ENCODE data around the gene HMGCS1.

The HMGCS1 gene

GRCh38 chr5:43256261-43256966, 56.8 kb downstream of the HMGCS1 start:
- Histone ChIP-seq H3K36me3 (ENCODE audit: control insufficient read depth, insufficient read depth, low read length) (no peaks in the 10 kb centered on the region), H3K9ac (ENCODE audit: low read length) (no peak overlapping the region), H3K4me1 (ENCODE audit: control insufficient read depth, insufficient read depth, low read length) (no peaks in the 10 kb centered on the region), H3K27ac (ENCODE audit: low read depth, low read length) (no peak overlapping the region), H3K27me3 (ENCODE audit: control insufficient read depth, insufficient read depth, low read length) (no peaks in the 10 kb centered on the region), H3K4me3 (ENCODE audit: low read length) (no peak overlapping the region)

DNA sequence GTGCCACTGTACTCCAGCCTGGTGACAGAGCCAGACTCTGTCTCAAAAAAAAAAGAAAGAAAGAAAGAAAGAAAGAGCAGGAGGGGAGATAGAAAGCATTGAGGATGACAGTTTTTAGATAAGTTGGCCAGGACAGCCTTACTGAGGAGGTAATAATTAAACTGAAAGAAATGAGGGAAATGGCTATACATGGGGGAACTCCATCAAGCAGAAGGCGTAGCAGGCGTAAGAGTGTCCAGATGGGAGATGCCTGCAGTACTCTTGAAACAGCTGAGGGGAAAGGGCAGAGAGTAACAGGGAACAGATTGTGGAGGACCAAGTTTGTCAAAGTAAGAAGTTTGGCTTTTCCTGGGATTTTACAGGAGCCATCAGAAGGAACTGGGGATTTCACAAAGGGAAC, 57.5 kb downstream of the HMGCS1 start:
- Histone ChIP-seq H3K27ac (ENCODE audit: low read depth, low read length) (no peak overlapping the region), H3K27me3 (ENCODE audit: control insufficient read depth, insufficient read depth, low read length) (no peaks in the 10 kb centered on the region), H3K9ac (ENCODE audit: low read length) (no peak overlapping the region), H3K4me3 (ENCODE audit: low read length) (no peak overlapping the region), H3K4me1 (ENCODE audit: control insufficient read depth, insufficient read depth, low read length) (no peaks in the 10 kb centered on the region), H3K36me3 (ENCODE audit: control insufficient read depth, insufficient read depth, low read length) (no peaks in the 10 kb centered on the region)

DNA sequence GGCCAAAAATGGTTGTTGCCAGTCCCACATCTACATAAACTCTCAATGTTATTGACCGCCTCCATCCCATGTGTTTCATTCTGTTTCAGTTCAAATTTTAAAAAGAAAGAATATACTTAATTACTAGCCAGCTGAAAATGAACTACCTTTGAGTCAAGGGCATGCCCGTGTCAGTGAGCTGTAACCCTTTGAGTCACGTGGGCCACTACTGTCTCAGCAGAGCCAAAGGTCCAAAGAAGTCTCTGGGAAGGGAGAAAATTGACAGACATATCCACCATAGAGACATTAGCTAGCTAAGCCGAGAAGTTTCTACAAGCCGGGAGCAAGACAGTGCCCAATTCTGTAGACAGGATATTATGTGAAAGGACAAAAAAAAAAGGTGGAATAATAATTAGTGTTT, 61.5 kb downstream of the HMGCS1 start:
- Histone ChIP-seq H3K4me3 (ENCODE audit: low read length) (no peak overlapping the region), H3K4me1 (ENCODE audit: control insufficient read depth, insufficient read depth, low read length) (no peaks in the 10 kb centered on the region), H3K36me3 (ENCODE audit: control insufficient read depth, insufficient read depth, low read length) (no peaks in the 10 kb centered on the region), H3K27ac (ENCODE audit: low read depth, low read length) (no peak overlapping the region), H3K9ac (ENCODE audit: low read length) (no peak overlapping the region), H3K27me3 (ENCODE audit: control insufficient read depth, insufficient read depth, low read length) (no peaks in the 10 kb centered on the region)

DNA sequence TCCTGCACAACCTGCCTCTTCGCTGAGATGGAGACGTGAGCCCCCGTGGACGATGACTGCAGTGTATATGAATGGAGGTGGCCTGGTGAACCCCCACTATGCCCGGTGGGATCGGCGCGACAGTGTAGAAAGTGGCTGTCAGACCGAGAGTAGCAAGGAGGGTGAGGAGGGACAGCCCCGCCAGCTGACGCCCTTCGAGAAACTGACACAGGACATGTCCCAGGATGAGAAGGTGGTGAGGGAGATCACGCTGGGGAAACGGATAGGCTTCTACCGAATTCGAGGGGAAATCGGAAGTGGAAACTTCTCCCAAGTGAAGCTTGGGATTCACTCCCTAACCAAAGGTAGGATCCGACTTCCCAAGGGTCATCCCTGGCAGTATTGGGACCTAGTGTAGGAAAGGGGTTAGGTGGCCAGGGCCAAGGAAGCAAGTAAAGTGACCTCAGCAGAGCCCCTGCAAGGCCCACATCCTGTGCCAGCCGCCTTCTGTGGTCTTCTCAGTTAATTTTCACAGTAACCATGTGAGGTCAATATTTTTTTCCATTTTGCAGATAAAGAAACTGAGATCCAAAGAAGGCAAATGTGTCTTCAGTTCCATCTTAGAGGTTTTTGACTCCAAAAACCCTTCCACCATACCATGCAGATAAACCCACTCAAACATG, 67.4 kb downstream of the HMGCS1 start:
- Histone ChIP-seq H3K4me3 (ENCODE audit: low read length) (no peak overlapping the region), H3K9ac (ENCODE audit: low read length) (no peak overlapping the region), H3K36me3 (ENCODE audit: control insufficient read depth, insufficient read depth, low read length) (peaks cover 2% of the 10 kb centered on the region), H3K4me1 (ENCODE audit: control insufficient read depth, insufficient read depth, low read length) (no peaks in the 10 kb centered on the region), H3K27me3 (ENCODE audit: control insufficient read depth, insufficient read depth, low read length) (no peaks in the 10 kb centered on the region), H3K27ac (ENCODE audit: low read depth, low read length) (no peak overlapping the region)

GRCh38 chr5:43244823-43245565, 68.2 kb downstream of the HMGCS1 start:
- Histone ChIP-seq H3K4me1 (ENCODE audit: control insufficient read depth, insufficient read depth, low read length) (no peaks in the 10 kb centered on the region), H3K4me3 (ENCODE audit: low read length) (no peak overlapping the region), H3K36me3 (ENCODE audit: control insufficient read depth, insufficient read depth, low read length) (peaks cover 2% of the 10 kb centered on the region), H3K27me3 (ENCODE audit: control insufficient read depth, insufficient read depth, low read length) (no peaks in the 10 kb centered on the region), H3K27ac (ENCODE audit: low read depth, low read length) (no peak overlapping the region), H3K9ac (ENCODE audit: low read length) (no peak overlapping the region)

DNA sequence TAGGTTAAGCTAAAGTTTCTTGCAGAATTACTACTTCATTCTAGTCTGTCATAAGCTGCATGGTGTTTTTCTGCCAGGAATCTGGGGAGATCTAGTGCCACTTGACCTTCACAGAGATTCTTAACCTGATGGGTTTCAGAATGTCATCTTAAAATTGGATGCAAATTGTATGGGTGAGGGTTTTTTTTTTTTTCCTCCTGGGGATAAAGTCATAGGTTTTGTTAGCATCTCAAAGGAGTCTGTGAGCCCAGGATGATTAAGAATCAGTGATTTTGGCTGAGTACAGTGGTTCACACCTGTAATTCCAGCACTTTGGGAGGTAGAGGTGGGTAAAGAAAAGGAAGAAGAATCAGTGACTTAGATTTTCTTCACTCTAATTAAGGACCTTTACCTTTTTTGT, 69.9 kb downstream of the HMGCS1 start:
- Histone ChIP-seq H3K4me1 (ENCODE audit: control insufficient read depth, insufficient read depth, low read length) (no peaks in the 10 kb centered on the region), H3K27me3 (ENCODE audit: control insufficient read depth, insufficient read depth, low read length) (no peaks in the 10 kb centered on the region), H3K4me3 (ENCODE audit: low read length) (no peak overlapping the region), H3K9ac (ENCODE audit: low read length) (no peak overlapping the region), H3K36me3 (ENCODE audit: control insufficient read depth, insufficient read depth, low read length) (peaks cover 2% of the 10 kb centered on the region), H3K27ac (ENCODE audit: low read depth, low read length) (no peak overlapping the region)

GRCh38 chr5:43242196-43242595, 71.0 kb downstream of the HMGCS1 start:
- H3K27ac ChIP-seq (ENCODE audit: low read depth, low read length) = no peak overlapping the region
- no peaks in the 10 kb centered on the region for H3K4me1 ChIP-seq (ENCODE audit: control insufficient read depth, insufficient read depth, low read length)
- H3K27me3 ChIP-seq (ENCODE audit: control insufficient read depth, insufficient read depth, low read length) = no peaks in the 10 kb centered on the region

More at GRCh38 chr5:43242196-43242595, 71.0 kb downstream of the HMGCS1 start:
- no peak overlapping the region for H3K9ac ChIP-seq (ENCODE audit: low read length)
- peaks cover 2% of the 10 kb centered on the region for H3K36me3 ChIP-seq (ENCODE audit: control insufficient read depth, insufficient read depth, low read length)
- H3K4me3 ChIP-seq (ENCODE audit: low read length) = no peak overlapping the region

Measured in rectal smooth muscle tissue (tissue), 1 donor.